Measurements from ENCODE around the gene NPTX1. TPM values are rescaled to one million over a fixed set of nuclear protein-coding genes. Genes with fewer than 3 reads are reported as not detected.

NPTX1 gene
- total and polyA plus RNA-seq, 12 donors: 0.30 to 68.2 (median 5.5) TPM

- WGBS, 4 donors: 39 to 63% (median 40%) methylated on average over 7 to 21 of the region's 21 CpGs
- no peak overlapping the region for H3K27ac ChIP-seq
- DNase-seq: peak in 6 of 7 donors; percentile 57 to 74 (median 66)
- H3K36me3 ChIP-seq (replicated peaks in 1 of 2): no peaks in the 10 kb centered on the region
- H3K4me1 ChIP-seq (replicated peaks in 1 of 2): peaks cover 21 to 22% of the 10 kb centered on the region in 2 donors
- H3K4me3 ChIP-seq: no peak overlapping the region
- peaks cover 60% of the 10 kb centered on the region for H3K27me3 ChIP-seq
- H3K9me3 ChIP-seq (replicated peaks in 1 of 3): no peaks in the 10 kb centered on the region
- no peak for TF ChIP-seq POLR2A (IDR thresholded peaks at IDR 0.05)
- no peak for TF ChIP-seq CTCF (IDR thresholded peaks at IDR 0.05)
- intact Hi-C loops (cut with DNase I): no loop called here
Measured at GRCh38 chr17:80481284-80482057, 5.1 kb upstream of the NPTX1 start.

- intact Hi-C loops (cut with DNase I): no loop called here
- H3K4me3 ChIP-seq: no peak overlapping the region
- H3K9me3 ChIP-seq (replicated peaks in 1 of 3): no peaks in the 10 kb centered on the region
- 86 to 95% (median 91%) methylated on average over 7 of the region's 7 CpGs for WGBS, 4 donors
- no peak for DNase-seq
- H3K4me1 ChIP-seq (replicated peaks in 1 of 2): peaks cover 30% of the 10 kb centered on the region in 2 donors
- no peak overlapping the region for H3K27ac ChIP-seq
- TF ChIP-seq CTCF (IDR thresholded peaks at IDR 0.05): no peak
- no peak for TF ChIP-seq POLR2A (IDR thresholded peaks at IDR 0.05)
- peaks cover 61% of the 10 kb centered on the region for H3K27me3 ChIP-seq
- no peaks in the 10 kb centered on the region for H3K36me3 ChIP-seq (replicated peaks in 1 of 2)
Measured at GRCh38 chr17:80480248-80480647, 3.8 kb upstream of the NPTX1 start.

GRCh38 chr17:80479246-80479566 lies 2.8 kb upstream of the NPTX1 start:
- 70 to 86% (median 74%) methylated on average over 9 of the region's 9 CpGs for WGBS, 4 donors
- no peak overlapping the region for H3K27ac ChIP-seq
- no peak for TF ChIP-seq CTCF (IDR thresholded peaks at IDR 0.05)
- TF ChIP-seq POLR2A (IDR thresholded peaks at IDR 0.05): no peak
- H3K27me3 ChIP-seq: peaks cover 61% of the 10 kb centered on the region
- DNase-seq: no peak
- no peak overlapping the region for H3K4me3 ChIP-seq
- no peaks in the 10 kb centered on the region for H3K36me3 ChIP-seq (replicated peaks in 1 of 2)
- H3K9me3 ChIP-seq (replicated peaks in 1 of 3): no peaks in the 10 kb centered on the region
- H3K4me1 ChIP-seq (replicated peaks in 1 of 2): peaks cover 30 to 41% of the 10 kb centered on the region in 2 donors
- intact Hi-C loops (cut with DNase I): no loop called here

GRCh38 chr17:80478487-80479245 lies 2.3 kb upstream of the NPTX1 start:
- TF ChIP-seq POLR2A (IDR thresholded peaks at IDR 0.05) (no peak), CTCF (IDR thresholded peaks at IDR 0.05) (no peak)
- Histone ChIP-seq H3K27me3 (peaks cover 64% of the 10 kb centered on the region), H3K36me3 (replicated peaks in 1 of 2) (no peaks in the 10 kb centered on the region), H3K4me3 (peak overlapping the region in 1 of 4 donors; percentile 50), H3K9me3 (replicated peaks in 1 of 3) (no peaks in the 10 kb centered on the region), H3K4me1 (replicated peaks in 1 of 2) (peaks cover 30 to 41% of the 10 kb centered on the region in 2 donors), H3K27ac (no peak overlapping the region)
- DNase-seq: no peak
- WGBS, 4 donors: 23 to 34% (median 29%) methylated on average over 21 to 51 of the region's 51 CpGs
- intact Hi-C loops (cut with DNase I): no loop called here

Measured in adrenal gland (tissue), 12 donors.